Measurements from ENCODE around the gene IMMP2L.

DNA sequence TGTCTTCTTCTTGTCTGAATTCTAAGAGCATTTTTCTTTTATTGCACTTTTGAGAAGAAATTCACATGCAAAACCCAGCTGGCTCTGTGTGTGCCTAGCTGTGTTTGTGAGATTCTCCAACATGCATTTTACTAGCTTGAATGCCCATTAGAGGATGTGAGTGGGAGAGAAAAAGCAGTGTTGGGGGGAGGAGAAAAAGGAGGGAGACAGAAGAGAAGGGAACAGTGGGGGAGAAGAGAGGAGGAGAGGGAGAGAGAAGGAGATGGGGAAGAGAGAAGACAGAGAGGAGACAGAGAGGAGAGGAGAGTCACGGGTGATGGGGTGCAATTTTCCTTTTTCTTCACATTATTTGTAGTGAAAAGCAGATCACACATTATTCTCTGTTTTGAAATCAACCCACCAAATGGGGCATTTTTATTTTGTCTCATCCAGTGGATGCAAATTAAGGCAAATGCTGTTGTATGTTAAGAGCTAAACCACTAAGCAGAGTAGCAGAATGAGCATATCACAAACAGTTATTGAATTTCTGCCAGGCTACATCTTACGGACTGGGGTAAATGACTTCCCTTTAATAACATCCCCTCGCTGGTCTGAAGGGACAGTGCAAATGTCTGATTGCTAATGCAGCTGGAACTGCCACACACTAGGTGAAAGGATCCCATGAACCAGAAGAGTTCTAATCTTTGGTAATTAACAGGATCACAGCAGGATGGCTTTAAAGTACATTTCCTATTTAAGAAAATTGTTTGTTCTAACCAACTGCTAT lies 470.5 kb downstream of the IMMP2L start:
- no peak for TF ChIP-seq EZH2 (IDR thresholded peaks at IDR 0.05; ENCODE audit: borderline replicate concordance, low read depth, low read length, severe bottlenecking)
- TF ChIP-seq, protein P1, sequence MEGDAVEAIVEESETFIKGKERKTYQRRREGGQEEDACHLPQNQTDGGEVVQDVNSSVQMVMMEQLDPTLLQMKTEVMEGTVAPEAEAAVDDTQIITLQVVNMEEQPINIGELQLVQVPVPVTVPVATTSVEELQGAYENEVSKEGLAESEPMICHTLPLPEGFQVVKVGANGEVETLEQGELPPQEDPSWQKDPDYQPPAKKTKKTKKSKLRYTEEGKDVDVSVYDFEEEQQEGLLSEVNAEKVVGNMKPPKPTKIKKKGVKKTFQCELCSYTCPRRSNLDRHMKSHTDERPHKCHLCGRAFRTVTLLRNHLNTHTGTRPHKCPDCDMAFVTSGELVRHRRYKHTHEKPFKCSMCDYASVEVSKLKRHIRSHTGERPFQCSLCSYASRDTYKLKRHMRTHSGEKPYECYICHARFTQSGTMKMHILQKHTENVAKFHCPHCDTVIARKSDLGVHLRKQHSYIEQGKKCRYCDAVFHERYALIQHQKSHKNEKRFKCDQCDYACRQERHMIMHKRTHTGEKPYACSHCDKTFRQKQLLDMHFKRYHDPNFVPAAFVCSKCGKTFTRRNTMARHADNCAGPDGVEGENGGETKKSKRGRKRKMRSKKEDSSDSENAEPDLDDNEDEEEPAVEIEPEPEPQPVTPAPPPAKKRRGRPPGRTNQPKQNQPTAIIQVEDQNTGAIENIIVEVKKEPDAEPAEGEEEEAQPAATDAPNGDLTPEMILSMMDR (IDR thresholded peaks at IDR 0.05; ENCODE audit: extremely low read depth in 1 of 2, insufficient read depth in 1 of 2, low read depth in 1 of 2, low read length in 2 of 2), result no peak
- TF ChIP-seq POLR2AphosphoS5 (IDR thresholded peaks at IDR 0.05; ENCODE audit: insufficient read depth, low read depth, low read length), result no peak
- TF ChIP-seq POLR2A (IDR thresholded peaks at IDR 0.05; ENCODE audit: low read depth, low read length), result no peak
- TF ChIP-seq GATA2 (IDR thresholded peaks at IDR 0.05; ENCODE audit: insufficient read depth, insufficient read length, low read depth, low read length), result no peak
- TF ChIP-seq MYC (IDR thresholded peaks at IDR 0.05; ENCODE audit: low read depth, low read length), result no peak
